ENCODE data around the gene TEC. TPM values are rescaled to one million over a fixed set of nuclear protein-coding genes. Genes with fewer than 3 reads are reported as not detected.

The TEC gene
- total RNA-seq, 1 donor from 2014 or later: 0.53 TPM

Other genes starting within 250 kb of the TEC start
- under 0.01 and 0.13 TPM in 2 replicates for gene TXK, start 135.6 kb downstream of the TEC start, total RNA-seq
- 28.7 and 30.3 TPM in 2 replicates for gene SLAIN2, start 71.7 kb upstream of the TEC start, total RNA-seq
- gene SLC10A4, start 213.5 kb upstream of the TEC start, total RNA-seq: 0.13 TPM in 1 of 2 replicates, not detected in the other
- gene ZAR1, start 220.4 kb upstream of the TEC start, total RNA-seq: under 0.01 TPM in 1 of 2 replicates, not detected in the other